Muscle of arm (tissue), 12 donors: ENCODE data around the gene SH3BP5L. TPM values are rescaled to one million over a fixed set of nuclear protein-coding genes. Genes with fewer than 3 reads are reported as not detected.
"Not testable (repeated sequence)": the region's sequence is repeated elsewhere in the genome, so short reads cannot be mapped to it uniquely, and the experiment has no call there.

Source experiments
- DNase-seq: peaks from one replicate; pipeline ENCODE4 v3.0.0-alpha.2; 2013
- polyA plus RNA-seq, 12 donors: library from polyadenylated mRNA; unstranded; fragments of 120-200 nt; gene quantifications; one replicate each; pipeline ENCODE4 v1.2.1, GENCODE V29; 2013; ENCODE audit not compliant: insufficient read length in 12 of 12

The SH3BP5L gene
- polyA plus RNA-seq, 12 donors, result 16.1 to 22.1 (median 18.2) TPM; not detected in 1

- DNase-seq, result no peak
These were observed 8.7 kb upstream of the SH3BP5L start for GRCh38 chr1:248834343-248834940.

GRCh38 chr1:248831842-248832241 is 6.1 kb upstream of the SH3BP5L start:
- no peak for DNase-seq

GRCh38 chr1:248830718-248831017 is 5.0 kb upstream of the SH3BP5L start:
- DNase-seq, result not testable (repeated sequence)

GRCh38 chr1:248828845-248829244 is 3.1 kb upstream of the SH3BP5L start:
- no peak for DNase-seq

- no peak for DNase-seq
These were observed 174 bp downstream of the SH3BP5L start for GRCh38 chr1:248825573-248825908.

DNA sequence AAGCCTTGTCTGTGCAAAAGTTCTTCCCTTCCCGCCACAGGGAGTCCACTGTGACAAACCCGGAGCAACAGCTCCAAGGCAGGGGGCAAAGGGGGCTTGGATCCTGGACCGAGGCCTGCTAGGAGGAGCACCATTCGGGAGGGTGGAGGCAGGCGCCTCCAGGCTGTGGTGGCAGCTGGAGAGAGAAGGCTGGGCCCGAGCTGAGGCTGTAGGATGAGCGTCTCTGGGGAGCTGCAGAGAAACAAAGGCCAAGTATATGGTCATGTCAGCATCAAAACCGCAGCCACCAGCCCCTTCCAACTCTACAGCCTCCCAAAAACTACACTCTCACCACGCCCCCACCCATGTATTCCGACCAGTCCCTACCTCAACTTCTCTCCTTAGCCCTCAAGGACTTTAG is 579 bp downstream of the SH3BP5L start:
- no peak for DNase-seq

GRCh38 chr1:248824701-248825100 is 1.0 kb downstream of the SH3BP5L start:
- no peak for DNase-seq

- DNase-seq, result no peak
These were observed 1.4 kb downstream of the SH3BP5L start for GRCh38 chr1:248824301-248824700.

- DNase-seq, result no peak
These were observed 2.2 kb downstream of the SH3BP5L start for GRCh38 chr1:248823517-248824001.

DNA sequence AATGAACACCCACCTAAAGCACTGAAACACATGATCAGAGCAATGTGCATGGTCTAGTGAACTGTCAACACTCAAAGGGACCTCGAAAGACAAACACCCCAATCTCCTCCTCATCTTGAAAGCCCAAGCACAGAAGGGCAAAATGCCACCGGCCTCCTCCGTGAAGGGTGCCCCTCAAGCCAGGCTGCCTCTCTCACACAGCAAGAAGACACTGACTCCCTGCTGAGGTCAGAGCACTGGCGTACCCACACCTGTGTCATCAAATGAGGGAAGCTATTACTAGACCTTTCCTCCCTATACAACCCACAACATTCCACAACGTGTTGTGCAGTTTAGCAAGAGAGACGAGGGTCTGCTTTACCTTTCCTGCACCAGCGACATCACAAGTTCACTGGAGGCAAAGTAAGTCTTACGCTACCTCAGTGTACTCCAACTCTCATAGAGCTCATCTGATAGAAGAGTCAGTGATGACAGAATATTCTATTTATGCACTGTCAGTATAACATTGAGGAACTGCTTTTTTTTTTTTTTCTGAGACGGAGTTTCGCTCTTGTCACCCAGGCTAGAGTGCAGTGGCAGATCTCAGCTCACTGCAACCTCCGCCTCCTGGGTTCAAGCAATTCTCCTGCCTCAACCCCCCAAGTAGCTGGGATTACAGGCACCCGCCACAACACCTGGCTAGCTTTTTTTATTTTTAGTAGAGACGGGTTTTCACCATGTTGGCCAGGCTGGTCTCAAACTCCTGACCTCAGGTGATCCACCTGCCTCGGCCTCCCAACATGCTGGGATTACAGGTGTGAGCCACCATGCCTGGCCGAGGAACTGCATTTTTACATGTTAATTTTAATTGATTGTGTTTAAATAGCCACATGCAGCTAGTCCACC is 3.3 kb downstream of the SH3BP5L start:
- no peak for DNase-seq

GRCh38 chr1:248821641-248822040 is 4.1 kb downstream of the SH3BP5L start:
- no peak for DNase-seq

DNA sequence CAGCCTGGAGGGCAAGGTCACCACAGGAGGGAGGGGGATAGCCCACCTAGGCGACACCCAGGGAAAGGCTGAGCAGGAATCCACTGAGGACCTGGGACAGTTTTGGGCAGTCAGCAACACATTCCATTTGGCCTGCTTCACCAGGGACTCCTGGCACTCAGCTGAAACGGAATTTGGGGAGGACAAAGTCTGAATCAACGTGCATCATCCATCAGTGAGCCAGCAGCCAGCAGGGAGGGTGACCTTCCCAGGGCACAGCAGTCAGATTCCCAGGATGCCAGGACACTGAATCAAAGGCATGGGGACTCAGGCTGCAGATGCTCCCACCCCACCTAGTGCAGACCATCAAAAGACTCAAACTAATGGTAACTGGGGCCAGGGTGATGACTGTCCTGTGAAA is 4.6 kb downstream of the SH3BP5L start:
- no peak for DNase-seq

DNA sequence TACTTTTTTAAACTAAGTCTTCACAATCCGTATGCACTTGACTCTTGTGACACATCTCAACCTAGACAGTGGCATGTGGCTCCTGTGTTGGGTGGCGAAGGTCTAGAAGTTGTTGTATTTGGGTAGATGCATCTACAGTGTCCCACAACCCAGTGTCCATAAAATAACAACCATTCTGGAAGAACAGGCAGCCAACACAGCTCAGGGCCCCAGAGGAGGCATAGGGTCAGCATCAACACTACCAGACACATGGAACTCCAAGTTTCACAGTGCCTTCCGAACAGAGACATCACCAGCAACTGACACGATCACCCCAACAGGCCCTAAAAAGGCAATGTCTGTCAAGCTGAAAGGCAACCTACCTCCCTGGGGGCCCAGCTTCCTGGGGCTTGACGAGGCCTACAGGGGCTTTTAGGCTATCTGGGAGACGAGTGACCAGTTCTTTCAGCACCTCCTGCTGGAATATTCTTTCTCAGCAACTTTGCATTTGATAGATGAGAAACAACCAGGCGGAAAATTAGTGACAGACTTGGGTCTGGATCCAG is 5.6 kb downstream of the SH3BP5L start:
- no peak for DNase-seq

DNA sequence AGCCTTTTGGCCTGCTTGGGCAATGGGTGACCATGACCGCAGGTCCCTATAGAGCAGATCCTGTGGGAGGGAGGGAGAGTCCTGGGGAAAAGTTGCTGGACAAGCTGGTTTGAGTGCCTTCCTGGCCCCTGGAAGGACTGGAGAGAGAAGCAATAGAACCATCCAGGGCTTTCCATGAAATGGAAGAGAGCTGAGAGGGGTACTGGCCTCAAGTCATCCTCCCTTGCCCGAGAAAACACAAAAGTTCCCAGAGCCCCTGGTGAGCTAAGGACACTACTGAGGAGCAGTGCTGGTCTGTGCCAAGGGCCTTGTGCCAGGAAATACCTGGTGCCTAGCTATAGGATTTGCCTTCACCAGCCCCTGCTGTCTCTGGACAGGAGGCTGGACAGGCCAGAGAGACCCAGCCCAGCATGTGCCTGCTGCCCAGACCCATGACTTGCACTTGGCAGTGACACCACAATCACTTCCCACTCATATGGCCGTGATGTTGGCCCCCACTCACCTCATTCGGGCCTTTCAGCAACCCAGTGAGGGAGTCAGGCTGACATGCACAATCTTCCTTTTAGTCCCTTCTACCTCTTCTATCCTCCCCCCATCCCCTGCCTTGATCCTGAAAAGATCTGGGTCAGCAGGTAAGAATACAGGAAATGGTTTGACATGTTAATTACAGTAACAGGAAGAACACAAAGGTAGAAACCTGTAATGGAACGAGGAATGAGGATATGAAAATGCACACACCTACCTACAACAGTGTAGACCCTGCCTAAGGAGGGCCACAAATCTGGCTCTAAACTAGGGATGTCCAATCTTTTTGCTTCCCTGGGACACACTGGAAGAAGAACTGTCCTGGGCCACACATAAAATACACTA is 7.0 kb downstream of the SH3BP5L start:
- no peak for DNase-seq

- no peak for DNase-seq
These were observed 8.7 kb downstream of the SH3BP5L start for GRCh38 chr1:248817065-248817464.

DNA sequence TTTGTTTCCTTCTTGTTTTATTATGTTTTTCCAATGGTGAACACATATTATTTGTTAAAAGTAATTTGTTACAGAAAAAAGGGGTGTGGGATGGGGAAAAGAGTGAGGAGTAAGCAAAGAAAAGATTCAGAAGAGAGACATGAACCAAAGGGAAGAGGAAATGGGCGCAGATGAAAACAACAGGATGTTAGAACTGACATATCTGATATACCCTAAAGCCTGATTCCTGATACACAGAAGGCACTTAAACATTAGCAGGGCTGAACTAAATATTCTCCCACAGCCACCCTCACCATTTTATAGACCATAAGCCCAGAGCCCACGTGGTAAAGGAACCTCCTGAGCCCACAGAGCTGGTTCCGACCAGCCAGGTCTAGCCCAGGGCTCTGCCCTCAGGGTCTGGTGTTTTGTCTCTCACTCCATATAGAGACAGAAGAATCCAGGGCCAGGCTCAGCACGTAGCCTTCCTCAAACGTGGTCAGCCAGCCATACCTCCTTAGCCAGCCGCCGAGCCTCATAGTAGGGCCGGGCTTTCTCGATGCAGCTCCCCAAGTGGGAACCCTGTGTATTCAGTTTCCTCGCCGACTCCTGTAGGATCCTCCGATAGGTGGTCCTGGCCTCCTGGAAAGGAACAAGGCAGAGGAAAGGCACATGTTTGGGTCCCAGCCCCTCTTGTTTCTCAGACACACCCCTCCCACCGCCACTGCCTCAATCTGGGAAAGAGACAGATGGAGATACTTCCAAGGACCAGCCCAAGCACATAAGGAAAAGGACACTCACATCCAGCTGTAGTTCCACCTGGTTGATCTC is 9.5 kb downstream of the SH3BP5L start:
- DNase-seq, result no peak

DNA sequence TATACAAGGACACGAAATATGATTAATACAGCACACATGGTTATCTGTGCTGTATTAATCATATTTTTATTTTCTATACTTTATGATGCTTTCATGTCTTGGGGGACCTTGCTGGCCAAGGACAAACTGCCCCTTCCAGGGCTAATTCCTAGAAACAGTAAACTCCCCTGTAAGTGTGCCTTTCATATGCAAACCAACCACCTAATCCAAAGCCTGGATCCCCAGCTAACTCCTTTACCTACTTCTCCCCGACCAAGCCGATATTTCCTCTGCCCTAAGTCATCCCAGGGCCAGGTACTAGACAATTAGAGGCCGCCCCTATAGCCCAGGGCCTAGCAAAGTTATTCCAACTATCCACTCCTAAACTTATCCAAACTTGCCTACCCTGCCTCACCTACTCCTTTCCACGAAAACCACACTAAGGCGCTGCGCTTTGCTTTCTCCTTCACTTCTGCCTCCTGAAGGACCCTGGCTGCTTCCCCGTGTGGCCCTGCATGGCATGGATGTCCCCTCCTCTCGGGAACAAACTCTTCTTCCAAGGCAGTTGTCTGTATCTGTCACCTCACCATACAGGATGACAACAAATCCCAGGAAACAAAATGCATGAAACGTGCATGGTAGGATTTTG is 10.2 kb downstream of the SH3BP5L start:
- no peak for DNase-seq

DNA sequence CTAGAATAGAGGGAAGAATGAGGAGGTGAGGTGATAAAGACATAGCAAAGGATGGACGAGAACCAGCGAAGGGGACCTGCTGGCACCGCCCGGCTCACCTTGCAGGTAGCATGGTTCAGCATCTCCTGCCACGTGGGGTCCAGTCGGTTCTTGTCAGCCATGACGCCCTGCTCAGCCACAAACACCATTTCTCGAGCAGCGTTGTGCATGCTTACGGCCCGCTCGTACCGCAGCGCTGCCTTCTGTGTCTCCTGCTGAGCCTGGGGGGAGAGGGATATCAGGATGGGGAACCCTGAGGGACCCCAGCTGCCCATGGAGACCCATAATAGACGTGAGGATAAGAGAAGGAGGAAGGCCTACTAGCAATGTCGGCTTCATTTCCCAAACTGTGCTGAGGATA is 11.4 kb downstream of the SH3BP5L start:
- DNase-seq, result no peak

- DNase-seq, result no peak
These were observed 12.2 kb downstream of the SH3BP5L start for GRCh38 chr1:248813546-248813945.

GRCh38 chr1:248812736-248813425 is 12.8 kb downstream of the SH3BP5L start:
- no peak for DNase-seq
